WTC11 (cell line): ENCODE results near the gene GABRB1. TPM values are rescaled to one million over a fixed set of nuclear protein-coding genes. Genes with fewer than 3 reads are reported as not detected.

ENCODE experiments used
- ATAC-seq: fragments of 200-7000 bp; cut with Tn5 transposase; 2 replicates; pipeline ENCODE4 v1.10.0; 2021; ENCODE audit warnings: mild to moderate bottlenecking, moderate library complexity
- CTCF ChIA-PET: fragments of 300-600 bp; sonication (Branson Sonifier 250); formaldehyde crosslinking; loops from one replicate; lab custom pipeline; 2021; ENCODE audit warnings: antibody characterized with exemption; lab: Charles Lee
- POLR2A ChIA-PET: fragments of 350-600 bp; sonication (Branson Sonifier 250); formaldehyde crosslinking; loops from one replicate; lab custom pipeline; 2021; ENCODE audit warnings: antibody characterized with exemption; lab: Charles Lee
- DNase-seq: peaks from one replicate; pipeline ENCODE4 v3.0.0; 2021; ENCODE audit warnings: low spot score
- H3K27ac Mint-ChIP-seq: 2 replicates; pipeline ENCODE4 v1.8.0; 2021; ENCODE audit warnings: mixed read lengths
- H3K27me3 Mint-ChIP-seq: 2 replicates; pipeline ENCODE4 v1.8.0; 2021; ENCODE audit warnings: low read depth, mild to moderate bottlenecking, moderate library complexity, mixed read lengths
- H3K36me3 Mint-ChIP-seq: 2 replicates; pipeline ENCODE4 v1.8.0; 2021; ENCODE audit warnings: mixed read lengths
- H3K4me1 Mint-ChIP-seq: 2 replicates; pipeline ENCODE4 v1.8.0; 2022; ENCODE audit warnings: mixed read lengths
- H3K4me3 Mint-ChIP-seq: 2 replicates; pipeline ENCODE4 v1.8.0; 2021; ENCODE audit warnings: mild to moderate bottlenecking, moderate library complexity, mixed read lengths
- H3K9me3 Mint-ChIP-seq: 2 replicates; pipeline ENCODE4 v1.8.0; 2021; ENCODE audit warnings: mixed read lengths
- ARID4B ChIP-seq: sonication (generic); formaldehyde crosslinking; IDR thresholded peaks from 2 replicates; pipeline ENCODE4 v1.8.0; 2023; ENCODE audit warnings: missing genetic modification reagents, mild to moderate bottlenecking, borderline replicate concordance
- ATF6 ChIP-seq: sonication (generic); formaldehyde crosslinking; IDR thresholded peaks from 2 replicates; pipeline ENCODE4 v1.8.1; 2023; ENCODE audit warnings: mild to moderate bottlenecking, missing genetic modification reagents
- FOXJ3 ChIP-seq: sonication (generic); formaldehyde crosslinking; IDR thresholded peaks from 2 replicates; pipeline ENCODE4 v1.9.0; 2021; ENCODE audit warnings: missing genetic modification reagents, mild to moderate bottlenecking, borderline replicate concordance
- JUN ChIP-seq: sonication (generic); formaldehyde crosslinking; IDR thresholded peaks from 2 replicates; pipeline ENCODE4 v1.8.0; 2023; ENCODE audit warnings: mild to moderate bottlenecking, missing genetic modification reagents
- MAX ChIP-seq: sonication (generic); formaldehyde crosslinking; IDR thresholded peaks from 2 replicates; pipeline ENCODE4 v1.8.0; 2022; ENCODE audit warnings: mild to moderate bottlenecking, missing genetic modification reagents
- MXD4 ChIP-seq: fragments of 250-450 bp; sonication (Bioruptor Pico); IDR thresholded peaks from 2 replicates; pipeline ENCODE4 v1.8.0; 2021; ENCODE audit warnings: mild to moderate bottlenecking, moderate library complexity, borderline replicate concordance
- NFE2L1 ChIP-seq: sonication (generic); formaldehyde crosslinking; IDR thresholded peaks from 2 replicates; pipeline ENCODE4 v1.8.1; 2023; ENCODE audit warnings: missing genetic modification reagents
- NFYB ChIP-seq: sonication (generic); formaldehyde crosslinking; conservative IDR thresholded peaks from 2 replicates; pipeline ENCODE4 v1.8.0; 2022; ENCODE audit warnings: low read depth, missing genetic modification reagents
- NR2C2 ChIP-seq: sonication (generic); formaldehyde crosslinking; IDR thresholded peaks from 2 replicates; pipeline ENCODE4 v1.8.0; 2022; ENCODE audit warnings: mild to moderate bottlenecking, missing genetic modification reagents
- RELA ChIP-seq: sonication (generic); formaldehyde crosslinking; IDR thresholded peaks from 2 replicates; pipeline ENCODE4 v1.8.1; 2022; ENCODE audit warnings: missing genetic modification reagents, mild to moderate bottlenecking, borderline replicate concordance
- SOX15 ChIP-seq: fragments of 250-450 bp; sonication (Bioruptor Pico); IDR thresholded peaks from 2 replicates; pipeline ENCODE4 v1.9.0; 2021; ENCODE audit warnings: mild to moderate bottlenecking
- SP1 ChIP-seq: sonication (generic); formaldehyde crosslinking; conservative IDR thresholded peaks from 2 replicates; pipeline ENCODE4 v1.8.1; 2022; ENCODE audit warnings: missing genetic modification reagents
- TP53 ChIP-seq: sonication (generic); formaldehyde crosslinking; IDR thresholded peaks from 2 replicates; pipeline ENCODE4 v1.8.1; 2023; ENCODE audit warnings: mild to moderate bottlenecking, missing genetic modification reagents
- ZBTB21 ChIP-seq: sonication (generic); formaldehyde crosslinking; IDR thresholded peaks from 2 replicates; pipeline ENCODE4 v1.8.1; 2023; ENCODE audit warnings: mild to moderate bottlenecking, missing genetic modification reagents, borderline replicate concordance
- ZMAT4 ChIP-seq: fragments of 250-450 bp; sonication (Bioruptor Pico); IDR thresholded peaks from 2 replicates; pipeline ENCODE4 v1.9.0; 2021; ENCODE audit warnings: mild to moderate bottlenecking
- ZNF121 ChIP-seq: sonication (generic); formaldehyde crosslinking; IDR thresholded peaks from 2 replicates; pipeline ENCODE4 v1.8.0; 2023; ENCODE audit warnings: missing genetic modification reagents
- ZNF317 ChIP-seq: sonication (generic); formaldehyde crosslinking; IDR thresholded peaks from 2 replicates; pipeline ENCODE4 v1.8.1; 2023; ENCODE audit warnings: low read depth, mild to moderate bottlenecking, moderate library complexity, missing genetic modification reagents, borderline replicate concordance
- ZNF416 ChIP-seq: fragments of 250-450 bp; sonication (Bioruptor Pico); IDR thresholded peaks from 2 replicates; pipeline ENCODE4 v1.9.0; 2021; ENCODE audit warnings: mild to moderate bottlenecking, inconsistent platforms
- ZSCAN18 ChIP-seq: fragments of 250-450 bp; sonication (Bioruptor Pico); IDR thresholded peaks from 2 replicates; pipeline ENCODE4 v2.1.2; 2022; ENCODE audit warnings: mild to moderate bottlenecking, moderate library complexity
- total RNA-seq: library from RNA; stranded (reverse); gene quantifications from 3 replicates; pipeline ENCODE4 v1.2.3, GENCODE V29; 2021
- TF ChIP-seq, protein P1 (sequence below): sonication (generic); formaldehyde crosslinking; IDR thresholded peaks from 2 replicates; pipeline ENCODE4 v1.8.1; 2023; ENCODE audit warnings: mild to moderate bottlenecking, moderate library complexity, missing genetic modification reagents
- TF ChIP-seq, protein P2 (sequence below): sonication (generic); formaldehyde crosslinking; IDR thresholded peaks from 2 replicates; pipeline ENCODE4 v1.8.0; 2022; ENCODE audit warnings: mild to moderate bottlenecking, missing genetic modification reagents
- TF ChIP-seq, protein P3 (sequence below): sonication (generic); formaldehyde crosslinking; IDR thresholded peaks from 2 replicates; pipeline ENCODE4 v1.8.1; 2022; ENCODE audit warnings: low read depth, mild to moderate bottlenecking, moderate library complexity, missing genetic modification reagents, borderline replicate concordance

GABRB1 gene
- total RNA-seq, 1 experiment from 2014 or later = 0.66 TPM

DNA sequence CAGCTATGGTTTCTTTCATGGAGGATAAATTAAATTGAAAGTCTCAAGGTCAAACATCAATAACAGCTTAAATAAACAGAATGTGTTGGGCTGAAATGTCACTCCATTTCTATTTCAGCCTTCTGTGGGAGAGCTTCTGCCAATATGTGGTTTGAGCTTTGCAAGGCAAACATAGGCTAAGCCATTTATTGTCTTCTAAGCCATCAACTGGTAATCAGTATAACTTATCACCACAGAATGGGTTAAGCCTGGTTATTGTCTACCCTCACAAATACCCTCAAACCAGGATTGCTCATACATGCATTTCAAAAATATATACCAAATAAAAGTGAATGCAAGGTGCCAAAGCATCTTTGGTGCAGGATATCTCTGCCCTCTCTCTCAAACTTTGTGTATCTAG lies 52.7 kb downstream of the GABRB1 start:
- no peaks in the 10 kb centered on the region for H3K4me1 Mint-ChIP-seq
- no peaks in the 10 kb centered on the region for H3K27me3 Mint-ChIP-seq
- no peaks in the 10 kb centered on the region for H3K9me3 Mint-ChIP-seq
- no peak for TF ChIP-seq ZBTB21 (CRISPR knock-in tag)
- no peak for TF ChIP-seq ZMAT4 (CRISPR knock-in tag)
- TF ChIP-seq ZNF317 = no peak
- no peak for TF ChIP-seq ZNF416 (CRISPR knock-in tag)
- TF ChIP-seq RELA (CRISPR knock-in tag) = no peak
- TF ChIP-seq ZNF121 (CRISPR knock-in tag) = no peak
- no peak for TF ChIP-seq NFYB (CRISPR knock-in tag)
- no peak for TF ChIP-seq NFE2L1 (CRISPR knock-in tag)
- TF ChIP-seq, protein P1, sequence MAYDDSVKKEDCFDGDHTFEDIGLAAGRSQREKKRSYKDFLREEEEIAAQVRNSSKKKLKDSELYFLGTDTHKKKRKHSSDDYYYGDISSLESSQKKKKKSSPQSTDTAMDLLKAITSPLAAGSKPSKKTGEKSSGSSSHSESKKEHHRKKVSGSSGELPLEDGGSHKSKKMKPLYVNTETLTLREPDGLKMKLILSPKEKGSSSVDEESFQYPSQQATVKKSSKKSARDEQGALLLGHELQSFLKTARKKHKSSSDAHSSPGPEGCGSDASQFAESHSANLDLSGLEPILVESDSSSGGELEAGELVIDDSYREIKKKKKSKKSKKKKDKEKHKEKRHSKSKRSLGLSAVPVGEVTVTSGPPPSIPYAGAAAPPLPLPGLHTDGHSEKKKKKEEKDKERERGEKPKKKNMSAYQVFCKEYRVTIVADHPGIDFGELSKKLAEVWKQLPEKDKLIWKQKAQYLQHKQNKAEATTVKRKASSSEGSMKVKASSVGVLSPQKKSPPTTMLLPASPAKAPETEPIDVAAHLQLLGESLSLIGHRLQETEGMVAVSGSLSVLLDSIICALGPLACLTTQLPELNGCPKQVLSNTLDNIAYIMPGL (CRISPR knock-in tag) = no peak
- no peak for TF ChIP-seq SOX15
- TF ChIP-seq, all 79 proteins: peak for 0
- Mint-ChIP-seq H3K27ac (no peak overlapping the region), H3K36me3 (no peaks in the 10 kb centered on the region), H3K4me3 (no peak overlapping the region)
- ChIA-PET CTCF (no interaction called here), POLR2A (no interaction called here)
- ATAC-seq = no peak
- DNase-seq = no peak

DNA sequence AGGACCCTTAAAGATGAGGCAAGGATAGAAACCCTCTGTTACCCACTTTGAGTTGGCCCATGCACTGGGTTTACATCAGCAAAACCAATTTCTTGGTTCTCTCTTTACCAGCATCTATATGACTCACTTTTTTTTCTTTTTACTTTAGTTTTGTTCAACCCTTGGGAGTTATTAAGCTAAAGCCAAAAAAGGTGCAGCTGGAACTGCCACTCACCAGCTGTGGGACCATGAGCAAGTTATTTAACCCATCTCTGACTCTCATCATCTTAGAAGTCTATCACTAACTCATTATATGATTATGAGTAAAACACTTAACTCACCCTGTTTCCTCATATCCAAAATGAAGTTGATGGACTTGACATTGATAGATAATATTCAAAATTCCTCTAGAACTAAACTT lies 53.4 kb downstream of the GABRB1 start:
- CTCF ChIA-PET = no interaction called here
- TF ChIP-seq, protein P2, sequence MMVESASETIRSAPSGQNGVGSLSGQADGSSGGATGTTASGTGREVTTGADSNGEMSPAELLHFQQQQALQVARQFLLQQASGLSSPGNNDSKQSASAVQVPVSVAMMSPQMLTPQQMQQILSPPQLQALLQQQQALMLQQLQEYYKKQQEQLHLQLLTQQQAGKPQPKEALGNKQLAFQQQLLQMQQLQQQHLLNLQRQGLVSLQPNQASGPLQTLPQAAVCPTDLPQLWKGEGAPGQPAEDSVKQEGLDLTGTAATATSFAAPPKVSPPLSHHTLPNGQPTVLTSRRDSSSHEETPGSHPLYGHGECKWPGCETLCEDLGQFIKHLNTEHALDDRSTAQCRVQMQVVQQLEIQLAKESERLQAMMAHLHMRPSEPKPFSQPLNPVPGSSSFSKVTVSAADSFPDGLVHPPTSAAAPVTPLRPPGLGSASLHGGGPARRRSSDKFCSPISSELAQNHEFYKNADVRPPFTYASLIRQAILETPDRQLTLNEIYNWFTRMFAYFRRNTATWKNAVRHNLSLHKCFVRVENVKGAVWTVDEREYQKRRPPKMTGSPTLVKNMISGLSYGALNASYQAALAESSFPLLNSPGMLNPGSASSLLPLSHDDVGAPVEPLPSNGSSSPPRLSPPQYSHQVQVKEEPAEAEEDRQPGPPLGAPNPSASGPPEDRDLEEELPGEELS = no peak
- no peak for TF ChIP-seq ATF6
- TF ChIP-seq TP53 (CRISPR knock-in tag) = no peak
- no peak for TF ChIP-seq NR2C2
- no peak for TF ChIP-seq FOXJ3 (CRISPR knock-in tag)
- TF ChIP-seq MXD4 (CRISPR knock-in tag) = no peak
- no peak for TF ChIP-seq SP1 (CRISPR knock-in tag)
- no peak for TF ChIP-seq ARID4B (CRISPR knock-in tag)
- TF ChIP-seq, protein P3, sequence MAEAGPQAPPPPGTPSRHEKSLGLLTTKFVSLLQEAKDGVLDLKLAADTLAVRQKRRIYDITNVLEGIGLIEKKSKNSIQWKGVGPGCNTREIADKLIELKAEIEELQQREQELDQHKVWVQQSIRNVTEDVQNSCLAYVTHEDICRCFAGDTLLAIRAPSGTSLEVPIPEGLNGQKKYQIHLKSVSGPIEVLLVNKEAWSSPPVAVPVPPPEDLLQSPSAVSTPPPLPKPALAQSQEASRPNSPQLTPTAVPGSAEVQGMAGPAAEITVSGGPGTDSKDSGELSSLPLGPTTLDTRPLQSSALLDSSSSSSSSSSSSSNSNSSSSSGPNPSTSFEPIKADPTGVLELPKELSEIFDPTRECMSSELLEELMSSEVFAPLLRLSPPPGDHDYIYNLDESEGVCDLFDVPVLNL (CRISPR knock-in tag) = no peak
- no peak for TF ChIP-seq ZSCAN18 (CRISPR knock-in tag)
- no peak for TF ChIP-seq NFE2L1 (CRISPR knock-in tag)
- TF ChIP-seq JUN (CRISPR knock-in tag) = no peak
- no peak for TF ChIP-seq MAX (CRISPR knock-in tag)
- H3K36me3 Mint-ChIP-seq = no peaks in the 10 kb centered on the region

More for the DNA sequence above, 53.4 kb downstream of the GABRB1 start:
- Mint-ChIP-seq H3K27ac (no peak overlapping the region), H3K4me3 (no peak overlapping the region), H3K27me3 (no peaks in the 10 kb centered on the region), H3K9me3 (no peaks in the 10 kb centered on the region), H3K4me1 (no peaks in the 10 kb centered on the region)
- DNase-seq = no peak
- POLR2A ChIA-PET = no interaction called here
- ATAC-seq = no peak
